Left ventricle myocardium superior (tissue), 1 donor: Measurements from ENCODE around the gene CNTNAP1. TPM values are rescaled to one million over a fixed set of nuclear protein-coding genes. Genes with fewer than 3 reads are reported as not detected.
"Not testable (repeated sequence)": the region's sequence is repeated elsewhere in the genome, so short reads cannot be mapped to it uniquely, and the experiment has no call there.

Experiments
- ATAC-seq: fragments of 200-7000 bp; cut with Tn5 transposase; one replicate; pipeline ENCODE4 v1.9.1; 2020; ENCODE audit warnings: mild to moderate bottlenecking, moderate library complexity
- DNase-seq: peaks from one replicate; pipeline ENCODE4 v3.0.0-alpha.2; 2020
- intact Hi-C: fragments of 100-400 bp; cut with micrococcal nuclease; formaldehyde crosslinking; loops from one replicate; pipeline ENCODE4 v1.11.0; 2022
- long read RNA-seq: library from polyadenylated mRNA; unstranded; transcript quantifications from one replicate; pipeline ENCODE4 v2.0.0, GENCODE V29; 2021
- total RNA-seq: library from RNA; stranded (reverse); fragmentation: NEBNext Ultra II Directional; extraction: Animal tissue kit (Norgen Biotek cat#: 25700); gene quantifications from one replicate; pipeline ENCODE4 v1.2.1, GENCODE V29; 2021
- donor health status: DM: no; HTN: yes; CAD: no; lungs with severe emphysema.

CNTNAP1 gene
- 7.0 TPM for total RNA-seq
- long read RNA-seq = 0 reads

DNA sequence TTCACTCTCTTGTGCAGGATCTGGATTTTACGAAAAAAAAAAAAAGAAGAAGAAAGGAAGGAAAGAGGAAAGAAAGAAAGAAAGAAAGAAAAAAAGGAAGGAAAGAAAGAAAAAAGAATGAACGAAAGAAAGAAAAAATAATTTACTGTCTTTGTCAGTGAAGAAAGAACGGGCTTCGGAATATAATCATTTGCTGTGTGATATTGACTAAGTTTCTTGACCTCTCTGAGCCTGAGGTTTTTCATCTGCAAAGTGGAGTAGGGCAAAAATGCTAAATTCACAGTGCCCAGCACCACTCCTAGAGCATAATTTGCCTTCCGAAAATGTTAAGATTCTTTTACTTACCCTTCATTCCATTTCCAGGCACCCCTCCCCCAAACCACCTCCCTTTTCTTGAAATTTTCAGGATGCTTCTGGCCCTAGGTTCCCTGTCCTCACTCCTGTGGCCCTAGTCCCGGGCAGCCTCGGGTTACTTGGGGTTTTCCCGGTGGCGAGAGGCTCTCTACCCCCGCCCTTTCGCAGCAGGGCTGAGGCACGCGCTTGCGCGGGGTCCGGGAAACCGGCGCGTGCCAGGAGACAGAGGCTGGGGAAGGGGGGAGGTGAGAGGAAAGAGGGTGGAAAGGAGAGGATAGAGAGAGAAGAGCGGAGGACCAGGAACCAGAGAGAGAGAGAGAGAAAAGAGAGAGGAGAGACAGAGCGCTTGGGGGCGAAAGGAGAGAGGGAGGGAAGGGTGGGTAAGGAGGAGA is at the start of gene CNTNAP1:
Gene CNTNAP1, plus strand, starts transcription at position 556 of the 746 bp plus-strand sequence. CDS start 299 bp downstream, outside the sequence.
- intact Hi-C loops = no loop called here
- DNase-seq (peak; percentile 77), ATAC-seq (peak; percentile 2)

GRCh38 chr17:42632949-42633444 is 49.3 kb upstream of the CNTNAP1 start:
- intact Hi-C loops = no loop called here
- ATAC-seq (no peak), DNase-seq (no peak)

DNA sequence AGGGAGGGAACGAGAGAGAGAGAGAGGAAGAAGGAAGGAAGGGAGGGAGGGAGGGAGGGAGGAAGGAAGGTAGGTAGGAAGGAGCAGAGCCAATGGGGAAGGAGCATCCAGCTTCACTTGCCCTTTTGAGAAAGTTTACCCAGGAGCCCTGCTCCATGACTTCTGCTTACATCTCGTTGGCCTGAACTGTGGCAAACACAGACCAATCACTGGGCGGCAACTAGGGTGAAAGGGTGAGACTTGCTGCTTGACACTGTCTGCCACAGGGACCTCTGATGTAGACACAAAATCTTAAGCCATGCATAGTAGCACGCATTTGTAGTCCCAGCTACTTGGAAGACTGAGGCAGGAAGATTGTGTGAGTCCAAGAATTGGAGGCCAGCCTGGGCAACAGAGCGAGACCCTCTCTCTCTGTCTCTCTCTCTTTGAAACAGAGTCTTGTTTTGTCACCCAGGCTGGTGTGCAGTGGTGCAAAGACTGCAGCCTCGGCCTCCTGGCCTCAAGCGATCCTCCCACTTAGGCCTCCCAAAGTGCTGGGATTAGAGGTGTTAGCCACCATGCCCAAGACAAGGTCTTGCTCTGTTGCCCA is 42.7 kb upstream of the CNTNAP1 start:
- intact Hi-C loops = no loop called here
- DNase-seq (no peak), ATAC-seq (no peak)

- no peak for ATAC-seq
- intact Hi-C loops = no loop called here
Measured at GRCh38 chr17:42640121-42640520, 42.2 kb upstream of the CNTNAP1 start.

GRCh38 chr17:42642336-42642735 is 40.0 kb upstream of the CNTNAP1 start:
- DNase-seq (no peak), ATAC-seq (no peak)
- intact Hi-C loops = no loop called here

More at GRCh38 chr17:42640121-42640520, 42.2 kb upstream of the CNTNAP1 start:
- DNase-seq = no peak

- ATAC-seq (no peak), DNase-seq (no peak)
- intact Hi-C loops = no loop called here
Measured at GRCh38 chr17:42647778-42648177, 34.6 kb upstream of the CNTNAP1 start.

DNA sequence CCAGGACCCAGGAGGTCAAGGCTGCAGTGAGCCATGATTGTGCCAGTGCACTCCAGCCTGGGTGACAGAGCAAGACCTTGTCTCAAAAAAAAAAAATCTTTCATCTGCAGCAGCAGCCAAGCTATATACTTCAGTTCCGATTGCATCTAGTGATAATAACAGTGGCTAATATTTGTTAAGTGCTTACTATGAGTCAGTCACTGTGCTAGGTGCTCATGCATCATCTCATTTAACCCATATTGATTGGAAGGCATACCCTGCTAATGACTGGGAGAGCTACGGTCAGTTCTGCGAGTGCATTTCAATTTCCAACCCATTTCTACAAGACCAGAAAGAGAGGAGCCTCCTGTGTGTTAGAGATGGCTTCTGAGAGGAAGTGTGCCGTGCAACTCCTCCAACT is 30.9 kb upstream of the CNTNAP1 start:
- no peak for ATAC-seq
- no peak for DNase-seq
- intact Hi-C loops = no loop called here

DNA sequence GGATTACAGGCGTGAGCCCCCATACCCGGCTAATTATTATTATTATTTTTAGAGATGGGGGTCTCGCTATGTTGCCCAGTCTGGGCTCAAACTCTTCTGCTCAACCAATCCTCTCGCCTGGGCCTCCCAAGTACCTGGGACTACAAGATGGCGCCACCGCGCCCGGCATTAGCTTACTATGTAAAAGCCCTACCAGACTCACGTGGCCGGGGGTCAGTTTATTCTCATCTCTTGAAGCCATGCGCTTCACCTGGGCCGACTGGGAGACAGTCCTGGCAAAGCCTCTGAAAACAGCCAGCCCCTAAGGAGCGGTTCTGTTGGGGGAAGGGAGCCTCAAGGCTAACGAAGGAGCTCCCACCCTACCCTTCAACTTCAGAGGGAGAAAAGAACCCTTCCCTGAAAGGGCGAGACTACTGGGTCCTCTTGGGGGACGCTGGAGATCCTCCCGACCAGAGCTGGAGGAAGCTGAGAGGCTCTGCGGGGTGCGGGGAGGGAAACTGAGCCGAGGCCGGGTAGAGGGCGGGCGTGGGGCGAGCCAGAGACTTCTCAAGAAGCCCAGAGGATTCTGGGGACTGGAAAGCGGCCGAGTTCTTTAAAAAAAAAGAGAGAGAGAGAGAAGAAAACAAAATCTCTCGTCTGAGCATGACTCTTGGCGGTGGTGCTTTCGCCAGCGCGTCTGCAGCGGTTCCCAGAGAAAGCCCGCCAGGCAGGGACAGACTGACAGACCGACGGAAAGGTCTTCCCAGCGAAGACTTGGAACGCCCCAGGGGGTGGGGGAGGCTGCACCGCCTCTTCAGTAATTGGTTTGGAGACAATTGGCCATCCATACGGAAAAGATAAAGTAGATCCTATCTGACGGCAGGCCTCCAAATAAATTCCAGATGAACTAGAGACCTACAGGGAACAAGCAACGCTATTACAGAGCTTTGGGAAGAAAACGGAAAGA is 28.9 kb upstream of the CNTNAP1 start:
- ATAC-seq = peak; percentile 87
- peak; percentile 77 for DNase-seq
- intact Hi-C loops = no loop called here

GRCh38 chr17:42655528-42655927 is 26.8 kb upstream of the CNTNAP1 start:
- no peak for DNase-seq
- no peak for ATAC-seq
- intact Hi-C loops = no loop called here

DNA sequence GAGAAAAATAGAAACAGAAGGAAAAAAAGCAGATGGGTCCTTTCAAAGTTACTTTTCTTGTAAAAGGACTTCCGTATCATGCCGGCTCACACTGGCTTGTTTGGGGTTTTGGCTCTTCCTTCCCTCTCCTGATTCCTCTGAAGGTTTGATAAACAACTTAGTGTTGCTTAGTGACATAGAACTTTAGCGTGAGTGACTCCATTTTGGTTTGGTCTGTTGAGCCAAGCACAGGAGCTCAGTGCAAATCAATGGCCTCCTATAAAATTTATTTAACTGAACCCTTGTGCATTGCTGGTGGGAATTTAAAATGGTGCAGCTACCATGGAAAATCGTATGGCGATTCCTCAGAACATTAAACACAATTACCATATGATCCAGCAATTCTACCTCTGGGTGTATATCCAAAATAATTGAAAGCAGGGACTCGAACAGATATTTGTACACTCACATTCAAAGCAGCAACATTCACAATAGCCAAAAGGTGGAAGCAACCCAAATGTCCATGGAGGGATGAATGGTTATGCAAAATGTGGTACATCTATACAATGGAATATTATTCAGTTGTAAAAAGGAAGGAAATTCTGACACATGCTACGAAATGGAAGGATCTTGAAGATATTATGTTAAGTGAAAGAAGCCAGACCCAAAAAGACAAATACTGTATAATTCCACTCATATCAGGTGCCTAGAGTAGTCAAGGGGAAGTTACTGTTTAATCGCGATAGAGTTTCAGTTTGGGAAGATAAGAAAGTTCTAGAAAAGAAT is 24.3 kb upstream of the CNTNAP1 start:
- ATAC-seq (no peak), DNase-seq (no peak)
- intact Hi-C loops = no loop called here

GRCh38 chr17:42659079-42659931 is 23.0 kb upstream of the CNTNAP1 start, which contains the start of gene TUBG2:
TUBG2 (plus strand) TSS chr17:42659284; CDS start chr17:42659504, 220 bp downstream.
- DNase-seq = peak; percentile 93
- intact Hi-C loops = no loop called here
- ATAC-seq = peak; percentile 96

- ATAC-seq = peak; percentile 22
- DNase-seq, intact Hi-C loops: not testable (repeated sequence)
Measured at GRCh38 chr17:42659932-42660274, 22.4 kb upstream of the CNTNAP1 start.

DNA sequence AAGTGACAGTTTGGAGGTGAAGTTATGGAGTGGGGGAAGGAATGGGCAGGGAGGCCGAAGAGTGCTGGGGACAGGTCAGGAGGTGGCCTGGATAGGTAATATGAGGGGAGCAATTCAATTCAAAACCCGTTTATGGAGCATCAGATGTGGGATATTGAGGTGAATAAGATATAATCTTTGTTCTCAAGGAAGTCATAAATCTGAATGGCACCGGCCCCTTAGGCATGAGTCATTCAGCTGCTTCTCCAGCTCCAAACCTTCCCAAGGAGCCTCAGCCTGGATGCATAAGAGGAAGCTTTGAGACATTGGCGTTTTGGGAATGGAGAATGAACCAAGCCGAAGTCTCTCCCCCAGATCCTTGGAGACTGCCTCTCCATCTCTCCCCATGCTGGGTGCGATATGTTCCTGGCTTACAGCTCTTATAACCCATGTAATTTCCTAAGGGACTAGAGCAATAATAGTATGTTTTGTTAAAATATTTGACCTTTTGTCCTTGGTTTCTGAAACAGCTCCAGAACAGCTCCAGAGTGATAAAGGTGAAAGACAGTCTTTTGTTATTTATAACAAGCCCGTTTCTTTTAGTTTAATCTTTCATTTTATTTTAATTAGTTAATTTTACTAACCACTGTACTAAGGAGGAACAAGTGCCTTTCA is 21.5 kb upstream of the CNTNAP1 start:
- no peak for ATAC-seq
- intact Hi-C loops = no loop called here
- DNase-seq = no peak

DNA sequence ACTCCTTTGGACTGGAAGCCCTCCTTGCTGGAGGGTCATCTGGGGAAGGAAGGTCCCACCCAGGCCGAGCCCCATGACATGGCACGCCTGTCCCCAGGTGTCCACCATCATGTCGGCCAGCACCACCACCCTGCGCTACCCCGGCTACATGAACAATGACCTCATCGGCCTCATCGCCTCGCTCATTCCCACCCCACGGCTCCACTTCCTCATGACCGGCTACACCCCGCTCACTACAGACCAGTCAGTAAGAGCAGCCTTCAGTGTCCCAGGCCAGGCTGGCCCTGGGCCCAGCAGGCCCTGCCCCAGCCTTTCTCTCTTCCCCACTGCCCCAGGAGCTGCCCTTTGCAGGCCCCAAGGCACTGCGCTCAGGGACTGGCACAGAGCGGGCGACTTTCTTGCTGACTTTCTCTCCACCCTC is 16.7 kb upstream of the CNTNAP1 start:
- ATAC-seq = no peak
- intact Hi-C loops = no loop called here
- no peak for DNase-seq

GRCh38 chr17:42666126-42666525 is 16.2 kb upstream of the CNTNAP1 start:
- intact Hi-C loops, ATAC-seq, DNase-seq: not testable (repeated sequence)

- peak; percentile 58 for ATAC-seq
- no peak for DNase-seq
- intact Hi-C loops = no loop called here
Measured at GRCh38 chr17:42667088-42667951, 15.0 kb upstream of the CNTNAP1 start.

DNA sequence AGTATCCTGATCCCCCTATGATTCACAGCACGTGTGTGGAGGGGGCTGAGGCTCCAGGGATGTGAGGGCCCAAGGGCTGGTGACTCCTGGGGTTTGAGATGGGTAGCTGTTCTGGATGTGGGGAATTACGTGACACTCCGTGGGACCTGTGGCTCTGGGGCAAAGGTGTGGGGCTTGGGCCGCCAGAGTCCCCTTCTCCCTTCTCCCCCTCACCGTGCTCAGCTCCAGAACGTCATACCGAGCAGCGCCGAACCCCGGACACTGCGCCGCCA is 12.7 kb upstream of the CNTNAP1 start:
- ATAC-seq (no peak), DNase-seq (no peak)
- intact Hi-C loops = no loop called here
